Measurements from ENCODE around the gene PACSIN3. TPM values are rescaled to one million over a fixed set of nuclear protein-coding genes. Genes with fewer than 3 reads are reported as not detected.

PACSIN3 gene
- total RNA-seq, 4 donors from 2014 or later = 42.5 to 59.3 (median 53.5) TPM

DNA sequence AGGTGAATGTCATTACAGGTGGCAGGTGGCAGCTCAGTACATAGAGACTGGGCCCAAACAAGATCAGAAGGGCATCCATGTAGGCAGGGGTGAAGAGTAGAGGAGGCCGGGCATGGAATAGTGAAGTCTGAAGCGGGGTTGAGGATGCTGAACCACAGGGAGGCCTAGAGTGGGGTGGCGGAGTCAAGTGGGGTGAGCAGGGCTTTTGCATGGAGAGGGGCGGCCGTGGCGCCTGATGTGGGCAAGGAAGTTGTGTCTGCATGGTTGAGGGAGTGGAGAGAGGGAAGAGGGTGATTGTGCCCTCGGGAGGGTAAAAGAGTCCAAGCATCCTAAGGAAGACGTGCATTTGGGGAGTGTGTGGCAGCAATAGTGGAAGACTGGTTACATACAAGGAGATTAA, 42.9 kb upstream of the PACSIN3 start:
- H3K36me3 ChIP-seq = peaks cover 52% of the 10 kb centered on the region

DNA sequence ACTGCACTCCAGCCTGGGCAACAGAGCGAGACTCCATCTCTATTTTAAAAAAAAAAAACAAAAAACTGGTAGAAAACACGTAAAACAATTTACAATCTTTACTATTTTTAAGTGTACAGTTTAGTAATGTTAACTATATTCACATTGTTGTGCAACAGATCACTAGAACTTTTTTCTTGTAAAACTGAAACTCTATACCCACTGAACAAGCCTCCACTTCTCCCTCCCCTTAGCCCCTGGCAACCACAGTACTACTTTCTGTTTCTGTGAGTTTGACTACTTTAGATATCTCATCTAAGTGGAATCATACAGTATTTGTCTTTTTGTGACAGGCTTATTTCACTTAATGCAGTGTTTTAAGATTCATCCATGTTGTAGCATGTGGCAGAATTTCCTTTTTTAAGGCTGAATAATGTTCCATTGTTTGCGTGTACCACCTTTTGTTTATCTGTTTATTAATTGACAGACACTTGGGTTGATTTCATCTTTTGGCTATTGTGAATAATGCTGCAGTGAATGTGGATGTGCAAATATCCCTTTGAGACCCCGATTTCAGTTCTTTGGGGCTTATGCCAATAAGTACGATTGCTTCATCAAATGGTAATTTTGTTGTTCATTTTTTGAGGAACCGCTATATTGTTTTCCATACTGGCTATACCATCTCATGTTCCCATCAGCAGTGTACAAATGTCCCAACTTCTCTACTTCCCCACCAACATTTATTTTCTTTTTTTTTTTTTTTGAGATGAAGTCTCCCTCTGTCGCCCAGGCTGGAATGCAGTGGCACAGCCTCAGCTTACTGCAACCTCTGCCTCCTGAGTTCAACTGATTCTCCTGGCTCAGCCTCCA, 39.5 kb upstream of the PACSIN3 start:
- no peak for DNase-seq (ENCODE audit: low spot score in 2 of 2)
- H3K36me3 ChIP-seq = peaks cover 52% of the 10 kb centered on the region
- 92% methylated on average over 7 of the region's 7 CpGs for WGBS

More for the DNA sequence above, 42.9 kb upstream of the PACSIN3 start:
- Histone ChIP-seq H3K4me1 (no peaks in the 10 kb centered on the region), H3K27ac (no peak overlapping the region), H3K27me3 (no peaks in the 10 kb centered on the region), H3K4me3 (no peak overlapping the region), H3K9me3 (no peaks in the 10 kb centered on the region)
- no peak for DNase-seq (ENCODE audit: low spot score in 2 of 2)
- WGBS = 91% methylated on average over 8 of the region's 8 CpGs
- TF ChIP-seq EP300 (IDR thresholded peaks at IDR 0.05) (no peak), POLR2AphosphoS5 (IDR thresholded peaks at IDR 0.05) (no peak), POLR2A (IDR thresholded peaks at IDR 0.05) (no peak)
- TF ChIP-seq, protein P1, sequence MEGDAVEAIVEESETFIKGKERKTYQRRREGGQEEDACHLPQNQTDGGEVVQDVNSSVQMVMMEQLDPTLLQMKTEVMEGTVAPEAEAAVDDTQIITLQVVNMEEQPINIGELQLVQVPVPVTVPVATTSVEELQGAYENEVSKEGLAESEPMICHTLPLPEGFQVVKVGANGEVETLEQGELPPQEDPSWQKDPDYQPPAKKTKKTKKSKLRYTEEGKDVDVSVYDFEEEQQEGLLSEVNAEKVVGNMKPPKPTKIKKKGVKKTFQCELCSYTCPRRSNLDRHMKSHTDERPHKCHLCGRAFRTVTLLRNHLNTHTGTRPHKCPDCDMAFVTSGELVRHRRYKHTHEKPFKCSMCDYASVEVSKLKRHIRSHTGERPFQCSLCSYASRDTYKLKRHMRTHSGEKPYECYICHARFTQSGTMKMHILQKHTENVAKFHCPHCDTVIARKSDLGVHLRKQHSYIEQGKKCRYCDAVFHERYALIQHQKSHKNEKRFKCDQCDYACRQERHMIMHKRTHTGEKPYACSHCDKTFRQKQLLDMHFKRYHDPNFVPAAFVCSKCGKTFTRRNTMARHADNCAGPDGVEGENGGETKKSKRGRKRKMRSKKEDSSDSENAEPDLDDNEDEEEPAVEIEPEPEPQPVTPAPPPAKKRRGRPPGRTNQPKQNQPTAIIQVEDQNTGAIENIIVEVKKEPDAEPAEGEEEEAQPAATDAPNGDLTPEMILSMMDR (IDR thresholded peaks at IDR 0.05) = no peak

DNA sequence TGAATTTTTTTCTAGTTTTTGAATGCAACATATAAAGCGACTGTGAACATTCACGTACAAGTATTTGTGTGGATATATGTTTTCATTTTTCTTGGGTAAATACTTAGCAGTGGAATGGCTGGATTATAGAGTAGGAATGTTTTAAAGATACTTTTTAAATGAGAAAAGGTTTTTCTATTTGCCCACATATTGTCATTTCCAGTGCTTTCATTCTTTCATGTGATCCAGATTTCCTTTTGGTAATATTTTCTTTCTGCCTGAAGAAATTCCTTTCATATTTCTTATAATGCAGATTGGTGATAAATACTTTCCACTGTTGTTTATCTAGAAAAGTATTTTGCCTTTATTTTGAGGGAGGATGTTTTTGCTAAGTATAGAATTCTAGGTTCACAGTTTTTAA, 36.5 kb upstream of the PACSIN3 start:
- H3K9me3 ChIP-seq = no peaks in the 10 kb centered on the region
- TF ChIP-seq POLR2A (IDR thresholded peaks at IDR 0.05) (no peak), EP300 (IDR thresholded peaks at IDR 0.05) (no peak), POLR2AphosphoS5 (IDR thresholded peaks at IDR 0.05) (no peak)
- TF ChIP-seq, protein P1 (IDR thresholded peaks at IDR 0.05) = no peak
- DNase-seq (ENCODE audit: low spot score in 2 of 2) = no peak
- H3K4me3 ChIP-seq = no peak overlapping the region
- H3K27me3 ChIP-seq = no peaks in the 10 kb centered on the region
- H3K4me1 ChIP-seq = peaks cover 12% of the 10 kb centered on the region
- H3K27ac ChIP-seq = no peak overlapping the region
- H3K36me3 ChIP-seq = peaks cover 64% of the 10 kb centered on the region
- 89% methylated on average over 2 of the region's 2 CpGs for WGBS

More for the DNA sequence above, 39.5 kb upstream of the PACSIN3 start:
- H3K4me1 ChIP-seq = peaks cover under 1% of the 10 kb centered on the region
- H3K27me3 ChIP-seq = no peaks in the 10 kb centered on the region
- TF ChIP-seq, protein P1 (IDR thresholded peaks at IDR 0.05) = no peak
- no peak for TF ChIP-seq POLR2A (IDR thresholded peaks at IDR 0.05)
- TF ChIP-seq EP300 (IDR thresholded peaks at IDR 0.05) = no peak
- no peak for TF ChIP-seq POLR2AphosphoS5 (IDR thresholded peaks at IDR 0.05)
- H3K9me3 ChIP-seq = no peaks in the 10 kb centered on the region
- no peak overlapping the region for H3K27ac ChIP-seq
- H3K4me3 ChIP-seq = no peak overlapping the region

- Histone ChIP-seq H3K4me3 (no peak overlapping the region), H3K27ac (no peak overlapping the region), H3K4me1 (peaks cover 28% of the 10 kb centered on the region), H3K27me3 (no peaks in the 10 kb centered on the region), H3K36me3 (peaks cover 49% of the 10 kb centered on the region), H3K9me3 (no peaks in the 10 kb centered on the region)
- no peak for TF ChIP-seq EP300 (IDR thresholded peaks at IDR 0.05)
- TF ChIP-seq, protein P1 (IDR thresholded peaks at IDR 0.05) = no peak
- no peak for TF ChIP-seq POLR2A (IDR thresholded peaks at IDR 0.05)
- no peak for TF ChIP-seq POLR2AphosphoS5 (IDR thresholded peaks at IDR 0.05)
- WGBS = 55% methylated on average over 1 of the region's 1 CpG
- DNase-seq (ENCODE audit: low spot score in 2 of 2) = no peak
Measured at GRCh38 chr11:47220401-47220821, 34.2 kb upstream of the PACSIN3 start.

DNA sequence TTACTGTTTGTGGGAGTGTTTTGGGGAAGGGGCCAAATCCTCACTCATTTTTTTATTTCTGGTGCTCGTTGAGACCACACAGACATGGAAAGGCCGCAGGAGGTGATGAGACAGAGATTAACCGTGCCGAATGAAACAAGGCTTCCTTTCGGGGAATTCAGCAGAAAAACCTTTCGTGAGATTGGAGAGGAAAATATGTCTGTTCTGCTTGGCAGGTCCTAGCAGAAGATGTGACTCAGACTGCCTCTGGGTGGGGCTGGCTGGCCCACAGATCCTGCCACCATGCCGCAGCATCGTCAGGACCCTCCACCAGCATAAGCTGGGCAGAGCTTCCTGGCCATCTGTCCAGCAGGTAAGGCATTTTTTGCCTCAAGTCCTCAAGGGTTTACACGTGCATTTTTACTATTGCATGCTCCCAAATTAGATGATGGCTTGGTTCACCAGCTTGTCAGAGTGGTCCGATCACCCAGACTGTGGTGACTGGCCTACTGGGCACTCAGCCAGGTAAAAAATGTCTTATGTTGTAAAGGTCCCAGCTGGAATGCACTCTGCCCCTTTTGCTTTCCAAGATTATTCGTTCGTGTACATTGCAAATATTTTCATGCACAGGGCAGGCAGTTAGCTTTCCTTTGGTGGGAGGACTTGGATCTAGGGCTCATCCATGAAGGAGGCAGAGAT, 30.0 kb upstream of the PACSIN3 start:
- Histone ChIP-seq H3K27me3 (no peaks in the 10 kb centered on the region), H3K4me1 (peaks cover 37% of the 10 kb centered on the region), H3K4me3 (peak overlapping the region; percentile 69), H3K9me3 (no peaks in the 10 kb centered on the region), H3K36me3 (peaks cover 26% of the 10 kb centered on the region), H3K27ac (peak overlapping the region; percentile 94)
- 1% methylated on average over 10 of the region's 12 CpGs for WGBS
- TF ChIP-seq POLR2A (IDR thresholded peaks at IDR 0.05) (no peak), EP300 (IDR thresholded peaks at IDR 0.05) (no peak), POLR2AphosphoS5 (IDR thresholded peaks at IDR 0.05) (no peak)
- TF ChIP-seq, protein P1 (IDR thresholded peaks at IDR 0.05) = no peak
- no peak for DNase-seq (ENCODE audit: low spot score in 2 of 2)
